Mucosa of rectum (tissue), 2 donors: Measurements from ENCODE around the gene ERLIN1.

Experiments used
- H3K27ac ChIP-seq, 2 donors: one replicate each; pipeline ENCODE4 v1.7.0; 2013; ENCODE audit warnings: inconsistent platforms in 2 of 2, low read depth in 2 of 2, low read length in 2 of 2
- H3K27me3 ChIP-seq, 2 donors: one replicate each; pipeline ENCODE4 v1.7.0; 2013; ENCODE audit warnings: low read length in 2 of 2; ENCODE audit not compliant: control insufficient read depth in 2 of 2, insufficient read depth in 2 of 2
- H3K36me3 ChIP-seq, 2 donors: one replicate each; pipeline ENCODE4 v1.7.0; 2013; ENCODE audit warnings: low read length in 2 of 2; ENCODE audit not compliant: control insufficient read depth in 2 of 2, insufficient read depth in 2 of 2
- H3K4me1 ChIP-seq, 2 donors: one replicate each; pipeline ENCODE4 v1.7.0; 2013; ENCODE audit warnings: low read length in 2 of 2, mild to moderate bottlenecking in 1 of 2; ENCODE audit not compliant: control insufficient read depth in 2 of 2, insufficient read depth in 2 of 2
- H3K4me3 ChIP-seq, 2 donors: one replicate each; pipeline ENCODE4 v1.7.0; 2013; ENCODE audit warnings: low read length in 2 of 2
- H3K9ac ChIP-seq, 2 donors: one replicate each; pipeline ENCODE4 v1.7.0; 2013; ENCODE audit warnings: low read length in 2 of 2, low read depth in 1 of 2, mild to moderate bottlenecking in 1 of 2
- H3K9me3 ChIP-seq, 2 donors: one replicate each; pipeline ENCODE4 v1.7.0; 2013; ENCODE audit warnings: low read length in 2 of 2; ENCODE audit not compliant: control insufficient read depth in 2 of 2
- donor health status: healthy.
- donor health status: Normal muscosa, but diverticular disease.

Gene ERLIN1

DNA sequence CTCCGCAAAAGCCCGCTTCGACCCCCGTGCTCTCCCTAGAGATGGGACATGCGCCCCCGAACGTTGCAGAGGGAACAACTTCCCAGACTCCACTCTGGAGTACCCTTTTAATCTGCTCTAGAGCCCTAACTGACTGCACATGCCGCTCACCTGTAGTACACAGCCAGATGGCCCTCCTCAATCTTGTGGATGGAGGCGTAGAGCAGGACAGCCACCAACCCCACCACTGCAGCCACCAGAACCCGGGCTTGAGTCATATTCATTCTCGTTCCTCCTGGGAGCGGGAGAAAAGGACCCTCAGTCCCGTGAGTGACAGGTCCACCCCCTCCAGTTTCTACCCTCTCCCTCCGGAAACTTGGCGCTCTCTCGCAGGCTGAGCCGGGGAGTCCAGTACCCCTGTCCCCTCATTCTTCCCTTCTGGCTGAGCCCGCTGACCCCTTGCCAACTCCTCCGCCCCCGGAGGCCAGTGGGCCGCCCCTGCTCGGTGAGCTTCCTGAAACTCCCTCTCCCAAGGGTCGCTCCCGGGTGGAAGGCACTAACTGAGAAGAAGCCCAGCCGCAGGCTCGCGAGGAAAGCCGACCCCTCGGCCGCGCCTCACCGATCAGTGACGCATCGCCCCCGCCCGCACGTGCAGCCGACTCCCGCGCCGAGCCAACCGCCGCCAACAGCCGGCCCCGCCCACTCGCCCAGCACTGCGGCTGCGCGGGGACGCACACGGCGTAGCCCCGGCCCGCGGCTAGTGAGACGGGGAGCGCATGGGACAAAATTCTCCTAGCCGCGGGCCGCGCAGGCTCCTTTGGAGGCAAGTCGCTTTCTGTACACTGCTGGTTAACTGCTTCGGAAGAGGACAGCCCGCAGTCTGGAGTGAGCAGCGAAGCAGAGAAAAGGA lies at the start of gene ERLIN1:
ERLIN1 (minus strand) TSS at position 666 of the 889 bp plus-strand sequence; CDS start at position 263, 403 bp downstream.
- H3K27ac ChIP-seq, result peak within 1 kb of the TSS; percentile 88 to 91
- H3K9ac ChIP-seq, result peak within 1 kb of the TSS; percentile 92 to 97
- H3K27me3 ChIP-seq, result no peaks in the 10 kb centered on the region
- peak within 1 kb of the TSS; percentile 96 to 97 for H3K4me3 ChIP-seq
- no peaks in the 10 kb centered on the region for H3K9me3 ChIP-seq
- peaks cover 25 to 31% of the 10 kb centered on the region in 2 donors for H3K4me1 ChIP-seq
- H3K36me3 ChIP-seq, result peaks cover 4 to 15% of the 10 kb centered on the region in 2 donors

DNA sequence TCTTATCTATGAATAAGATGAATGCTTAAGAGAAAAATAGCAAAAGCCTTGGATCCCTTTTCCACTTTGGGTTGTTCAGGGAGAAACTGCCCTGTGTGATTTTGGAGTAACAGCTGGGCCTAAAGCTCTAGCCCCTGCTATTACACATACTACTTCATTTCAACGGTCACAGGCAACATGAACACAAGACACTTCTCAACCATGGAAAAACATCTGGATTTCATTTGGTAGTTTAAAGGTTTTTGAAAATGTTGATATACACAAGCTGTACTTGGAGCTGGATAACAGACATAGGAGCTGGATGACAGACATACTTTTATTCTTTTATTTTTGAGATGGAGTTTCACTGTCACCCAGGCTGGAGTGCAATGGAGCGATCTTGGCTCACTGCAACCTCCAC lies 46.3 kb upstream of the ERLIN1 start:
- Histone ChIP-seq H3K36me3 (peaks cover 29 to 39% of the 10 kb centered on the region in 2 donors), H3K27me3 (no peaks in the 10 kb centered on the region), H3K9me3 (no peaks in the 10 kb centered on the region), H3K4me1 (peaks cover 0 to 7% of the 10 kb centered on the region in 2 donors), H3K4me3 (no peak overlapping the region), H3K27ac (no peak overlapping the region), H3K9ac (no peak overlapping the region)

DNA sequence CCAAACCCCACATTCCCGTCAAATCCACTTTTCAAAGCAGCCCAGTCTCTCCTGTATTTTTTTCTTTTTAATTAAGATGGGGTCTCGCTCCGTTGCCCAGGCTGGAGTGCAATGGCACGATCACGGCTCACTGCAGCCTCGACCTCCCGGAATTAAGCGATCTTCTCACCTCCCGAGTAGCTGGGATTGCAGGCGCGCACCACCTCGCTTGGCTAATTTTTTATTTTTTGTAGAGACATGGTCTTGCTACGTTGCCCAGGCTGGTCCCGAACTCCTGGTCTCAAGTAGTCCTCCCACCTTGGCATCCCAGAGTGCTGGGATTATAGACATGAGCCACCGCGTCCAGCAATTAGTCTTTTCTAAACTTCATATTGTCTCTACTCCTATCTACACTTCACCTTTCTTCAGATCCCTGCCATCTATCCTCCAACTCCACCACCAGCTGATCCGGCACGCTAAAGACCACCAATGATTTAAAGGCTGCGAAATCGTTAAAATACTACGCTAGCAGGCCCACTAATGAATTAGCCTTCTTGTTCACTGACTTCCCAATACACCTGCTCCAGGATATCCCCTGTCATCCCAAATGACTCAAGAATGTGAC lies 44.1 kb upstream of the ERLIN1 start:
- Histone ChIP-seq H3K27ac (peak overlapping the region; percentile 63 to 64), H3K9ac (peak overlapping the region; percentile 78 to 82), H3K36me3 (peaks cover 17 to 25% of the 10 kb centered on the region in 2 donors), H3K27me3 (no peaks in the 10 kb centered on the region), H3K4me3 (peak overlapping the region; percentile 86 to 96), H3K9me3 (no peaks in the 10 kb centered on the region), H3K4me1 (peaks cover 0 to 7% of the 10 kb centered on the region in 2 donors)

DNA sequence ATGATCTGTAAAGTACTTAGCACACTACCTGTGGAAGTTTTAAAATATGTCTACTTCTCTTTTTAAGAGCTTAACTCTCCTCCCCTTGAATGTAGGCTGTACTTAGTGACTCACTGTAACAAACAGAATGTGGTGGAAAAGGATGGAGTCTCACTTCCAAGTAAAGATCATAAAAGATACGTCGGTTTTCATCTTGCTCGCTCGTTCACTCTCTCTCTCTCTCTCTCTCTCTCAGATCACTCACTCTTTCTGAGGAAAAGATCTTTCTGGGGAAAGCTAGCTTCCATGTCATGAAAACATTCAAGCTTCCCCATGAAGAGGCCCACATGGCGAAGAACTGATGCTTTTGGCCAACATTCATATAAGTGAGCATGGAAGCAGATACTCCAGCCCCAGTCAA lies 38.0 kb upstream of the ERLIN1 start:
- Histone ChIP-seq H3K9ac (no peak overlapping the region), H3K4me3 (no peak overlapping the region), H3K36me3 (peaks cover 26 to 37% of the 10 kb centered on the region in 2 donors), H3K9me3 (no peaks in the 10 kb centered on the region), H3K27me3 (no peaks in the 10 kb centered on the region), H3K4me1 (peaks cover 0 to 2% of the 10 kb centered on the region in 2 donors), H3K27ac (no peak overlapping the region)

DNA sequence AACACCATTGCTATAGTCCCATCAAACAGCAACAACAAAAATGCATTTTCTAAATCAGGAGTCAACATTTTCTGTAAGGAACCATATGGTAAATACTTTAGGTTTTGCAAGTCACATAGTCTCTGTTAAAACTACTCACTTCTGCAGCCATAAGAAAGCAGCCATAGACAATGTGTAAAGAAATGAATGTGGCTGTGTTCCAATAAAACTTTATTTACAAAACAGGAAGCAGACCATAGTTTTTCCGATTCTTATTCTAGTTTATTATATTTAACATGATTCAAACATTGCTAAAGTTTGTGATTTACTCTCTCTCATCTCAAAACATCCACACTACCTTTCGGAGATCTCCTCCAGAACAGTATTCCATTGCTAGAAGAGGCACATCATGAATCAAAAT lies 36.7 kb upstream of the ERLIN1 start:
- Histone ChIP-seq H3K9me3 (no peaks in the 10 kb centered on the region), H3K27ac (no peak overlapping the region), H3K4me1 (no peaks in the 10 kb centered on the region), H3K36me3 (peaks cover 39 to 46% of the 10 kb centered on the region in 2 donors), H3K4me3 (no peak overlapping the region), H3K9ac (no peak overlapping the region), H3K27me3 (no peaks in the 10 kb centered on the region)

DNA sequence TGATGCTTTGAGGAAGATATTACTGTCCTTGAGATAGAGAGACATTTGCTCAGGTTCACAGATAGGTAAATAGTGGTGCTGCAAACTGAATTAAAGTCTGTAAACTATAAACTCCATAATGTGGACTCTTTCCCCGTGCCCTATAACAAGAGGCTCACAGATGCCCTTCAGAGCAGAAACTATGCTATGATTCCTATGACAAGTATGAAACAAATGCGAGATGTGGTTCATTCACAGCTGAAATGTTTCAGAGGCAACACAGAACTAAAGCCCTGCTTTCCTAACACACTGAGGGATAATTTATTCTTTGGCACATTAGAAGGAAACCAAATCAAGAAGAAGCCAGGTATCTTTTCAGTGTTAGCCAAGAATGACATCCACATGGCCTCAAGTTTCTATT lies 30.2 kb upstream of the ERLIN1 start:
- Histone ChIP-seq H3K9me3 (no peaks in the 10 kb centered on the region), H3K4me3 (no peak overlapping the region), H3K36me3 (peaks cover 44 to 56% of the 10 kb centered on the region in 2 donors), H3K9ac (no peak overlapping the region), H3K27me3 (no peaks in the 10 kb centered on the region), H3K27ac (no peak overlapping the region), H3K4me1 (no peaks in the 10 kb centered on the region)

DNA sequence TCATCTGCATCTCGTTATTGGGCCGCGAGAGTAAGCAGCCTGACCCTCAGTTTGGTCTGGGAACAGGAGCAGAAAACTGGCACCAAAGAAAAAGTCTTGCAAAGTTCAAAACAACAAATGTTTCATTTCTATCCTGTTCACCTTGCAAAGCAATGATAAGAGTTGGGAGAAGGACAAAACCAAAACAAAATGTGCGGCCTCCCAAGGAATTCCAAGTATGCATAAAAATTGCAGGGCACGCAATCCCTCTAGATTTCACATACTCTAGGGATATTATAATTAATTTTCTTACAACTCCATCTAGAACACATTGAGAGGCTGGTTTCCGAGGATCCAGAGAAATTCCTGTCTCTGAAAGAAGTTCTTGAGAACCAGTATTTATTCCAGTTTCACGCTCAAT lies 23.5 kb upstream of the ERLIN1 start:
- H3K4me3 ChIP-seq, result no peak overlapping the region
- no peak overlapping the region for H3K9ac ChIP-seq
- H3K36me3 ChIP-seq, result peaks cover 22 to 33% of the 10 kb centered on the region in 2 donors
- no peaks in the 10 kb centered on the region for H3K4me1 ChIP-seq
- H3K27me3 ChIP-seq, result no peaks in the 10 kb centered on the region
- no peak overlapping the region for H3K27ac ChIP-seq
- no peaks in the 10 kb centered on the region for H3K9me3 ChIP-seq

DNA sequence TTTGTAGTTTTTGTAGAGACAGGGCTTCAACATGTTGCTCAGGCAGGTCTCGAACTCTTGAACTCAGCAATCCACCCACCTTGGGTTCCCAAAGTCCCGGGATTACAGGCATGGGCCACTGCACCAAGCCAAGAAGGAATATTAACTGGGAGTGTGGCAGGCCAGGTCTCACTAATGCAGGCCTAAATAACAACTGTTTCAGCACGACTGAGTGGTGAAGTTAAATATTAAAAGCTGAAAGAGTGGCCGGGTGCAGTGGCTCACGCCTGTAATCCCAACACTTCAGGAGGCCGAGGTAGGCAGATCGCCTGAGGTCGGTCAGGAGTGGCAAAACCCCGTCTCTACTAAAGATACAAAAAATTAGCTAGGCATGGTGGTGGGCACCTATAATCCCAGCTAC lies 22.4 kb upstream of the ERLIN1 start:
- Histone ChIP-seq H3K27ac (no peak overlapping the region), H3K9me3 (no peaks in the 10 kb centered on the region), H3K4me1 (no peaks in the 10 kb centered on the region), H3K4me3 (no peak overlapping the region), H3K27me3 (no peaks in the 10 kb centered on the region), H3K36me3 (peaks cover 27 to 37% of the 10 kb centered on the region in 2 donors), H3K9ac (no peak overlapping the region)

DNA sequence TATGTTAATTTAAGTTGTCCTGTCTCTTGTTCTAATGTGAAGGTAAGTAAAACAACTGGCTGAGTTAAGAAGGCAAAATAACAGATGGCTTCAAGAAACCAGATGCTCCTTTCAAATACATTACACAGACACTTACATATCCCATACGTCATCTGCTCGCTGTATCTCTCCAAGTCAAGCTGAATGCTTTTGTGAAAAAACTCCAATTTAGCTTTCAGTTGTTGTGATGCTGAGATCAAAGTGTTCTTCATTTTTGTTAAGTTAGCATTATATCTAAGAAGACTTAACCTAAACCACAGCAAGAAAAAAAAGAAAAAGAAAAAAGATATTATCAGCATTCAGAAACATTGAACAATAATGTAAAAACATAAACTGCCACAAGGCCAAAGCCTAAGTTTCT lies 18.5 kb upstream of the ERLIN1 start:
- Histone ChIP-seq H3K4me1 (no peaks in the 10 kb centered on the region), H3K4me3 (no peak overlapping the region), H3K27me3 (no peaks in the 10 kb centered on the region), H3K36me3 (peaks cover 42 to 45% of the 10 kb centered on the region in 2 donors), H3K9me3 (no peaks in the 10 kb centered on the region), H3K9ac (no peak overlapping the region), H3K27ac (no peak overlapping the region)

DNA sequence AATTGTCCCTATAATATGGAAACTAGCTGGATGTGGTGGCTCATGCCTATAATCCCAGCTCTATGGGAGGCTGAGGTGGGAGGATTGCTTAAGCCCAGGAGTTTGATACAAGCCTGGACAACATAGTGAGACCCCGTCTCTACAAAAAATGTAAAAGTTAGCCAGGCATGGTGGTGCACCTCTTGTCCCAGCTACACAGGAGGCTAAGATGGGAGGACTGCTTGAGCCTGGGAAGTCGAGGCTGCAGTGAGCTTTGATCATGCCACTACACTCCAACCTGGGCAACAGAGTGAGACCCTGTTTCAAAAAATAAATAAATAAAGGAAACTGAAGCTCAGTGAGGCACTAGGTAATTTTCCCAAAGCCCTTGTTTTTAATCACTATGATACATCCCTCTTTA lies 15.7 kb upstream of the ERLIN1 start:
- Histone ChIP-seq H3K27me3 (no peaks in the 10 kb centered on the region), H3K27ac (no peak overlapping the region), H3K9me3 (no peaks in the 10 kb centered on the region), H3K9ac (no peak overlapping the region), H3K36me3 (peaks cover 47 to 49% of the 10 kb centered on the region in 2 donors), H3K4me3 (no peak overlapping the region), H3K4me1 (no peaks in the 10 kb centered on the region)
